SU-DHL-6 (cell line): ENCODE results near the gene EMC6.

ENCODE experiments used
- CTCF ChIP-seq: fragments of 200-600 bp; sonication (generic); IDR thresholded peaks from one replicate; pipeline ENCODE4 v1.5.1; 2017; ENCODE audit warnings: antibody characterized with exemption, mild to moderate bottlenecking, low read length, moderate library complexity; ENCODE audit not compliant: insufficient read depth, poor library complexity, severe bottlenecking
- EZH2phosphoT487 ChIP-seq: fragments of 200-600 bp; sonication (generic), shearing (Covaris generic); conservative IDR thresholded peaks from 2 replicates; pipeline ENCODE4 v1.6.1; 2018; ENCODE audit warnings: mild to moderate bottlenecking, antibody characterized with exemption, low read length, moderate library complexity, mixed read lengths

- no peak for TF ChIP-seq CTCF
- no peak for TF ChIP-seq EZH2phosphoT487
Measured at GRCh38 chr17:3691617-3692067, 23.0 kb downstream of the EMC6 start.
